Neuronal stem cell (in vitro differentiated cells): Measurements from ENCODE around the gene STK33.

Source experiments
- DNase-seq: peaks from one replicate; pipeline ENCODE4 v3.0.0-alpha.2; 2013; ENCODE audit warnings: low spot score
- H2AFZ ChIP-seq: one replicate; pipeline ENCODE4 v1.6.1; 2013; ENCODE audit warnings: mild to moderate bottlenecking, low read length, inconsistent platforms
- H2AK5ac ChIP-seq: 2 replicates; pipeline ENCODE4 v1.6.1; 2013; ENCODE audit warnings: low read depth, mild to moderate bottlenecking, inconsistent platforms, low read length, moderate library complexity, mixed read lengths
- H2BK120ac ChIP-seq: 2 replicates; pipeline ENCODE4 v1.6.1; 2013; ENCODE audit warnings: low read depth, mild to moderate bottlenecking, inconsistent platforms, low read length, moderate library complexity, mixed read lengths
- H2BK12ac ChIP-seq: one replicate; pipeline ENCODE4 v1.6.1; 2013; ENCODE audit warnings: low read length, inconsistent platforms
- H2BK15ac ChIP-seq: 2 replicates; pipeline ENCODE4 v1.6.1; 2013; ENCODE audit warnings: mild to moderate bottlenecking, low read length, inconsistent platforms, mixed read lengths
- H2BK5ac ChIP-seq: one replicate; pipeline ENCODE4 v1.6.1; 2013; ENCODE audit warnings: inconsistent platforms, mild to moderate bottlenecking, low read length, moderate library complexity
- H3K14ac ChIP-seq: one replicate; pipeline ENCODE4 v1.6.1; 2013; ENCODE audit warnings: low read length, inconsistent platforms
- H3K18ac ChIP-seq: 2 replicates; pipeline ENCODE4 v1.6.1; 2013; ENCODE audit warnings: low read length, inconsistent platforms
- H3K23ac ChIP-seq: 2 replicates; pipeline ENCODE4 v1.6.1; 2013; ENCODE audit warnings: low read depth, mild to moderate bottlenecking, mixed read lengths, low read length, inconsistent platforms; ENCODE audit not compliant: poor library complexity
- H3K27ac ChIP-seq: replicated peaks from 3 replicates; pipeline ENCODE4 v1.5.1; 2013; ENCODE audit warnings: low read length, inconsistent platforms
- H3K27me3 ChIP-seq, 3 experiments: 2 replicates each; pipeline ENCODE4 v1.6.1; 2013; ENCODE audit warnings: low read length in 3 of 3, mild to moderate bottlenecking in 2 of 3, inconsistent platforms in 1 of 3, low read depth in 1 of 3, mixed read lengths in 1 of 3, moderate library complexity in 1 of 3; ENCODE audit not compliant: control insufficient read depth in 3 of 3, insufficient read depth in 3 of 3
- H3K36me3 ChIP-seq, 2 donors: replicated peaks in 1 of 2; 2 replicates each; pipeline ENCODE4 v1.6.1; 2013; ENCODE audit warnings: low read length in 2 of 2; ENCODE audit not compliant: control insufficient read depth in 2 of 2, insufficient read depth in 2 of 2
- H3K4ac ChIP-seq: 2 replicates; pipeline ENCODE4 v1.6.1; 2013; ENCODE audit warnings: inconsistent platforms, mild to moderate bottlenecking, low read length, moderate library complexity
- H3K4me1 ChIP-seq, 2 donors: 1 replicate in 1 of 2; 2 replicates in 1 of 2; pipeline ENCODE4 v1.6.1; 2013; ENCODE audit warnings: low read length in 2 of 2, low read depth in 1 of 2; ENCODE audit not compliant: control insufficient read depth in 2 of 2, insufficient read depth in 1 of 2
- H3K4me2 ChIP-seq: one replicate; pipeline ENCODE4 v1.6.1; 2013; ENCODE audit warnings: mild to moderate bottlenecking, low read length, inconsistent platforms; ENCODE audit not compliant: insufficient read depth, poor library complexity, severe bottlenecking
- H3K4me3 ChIP-seq, 2 donors: 2 replicates each; pipeline ENCODE4 v1.5.1; 2013; ENCODE audit warnings: low read length in 2 of 2, mild to moderate bottlenecking in 2 of 2, inconsistent platforms in 1 of 2, moderate library complexity in 1 of 2
- H3K79me1 ChIP-seq: one replicate; pipeline ENCODE4 v1.6.1; 2013; ENCODE audit warnings: low read depth, mild to moderate bottlenecking, inconsistent platforms, low read length, moderate library complexity
- H3K9ac ChIP-seq: one replicate; pipeline ENCODE4 v1.6.1; 2013; ENCODE audit warnings: mild to moderate bottlenecking, low read depth, low read length, inconsistent platforms; ENCODE audit not compliant: poor library complexity
- H3K9me3 ChIP-seq, 2 donors: replicated peaks in 1 of 2; 2 replicates each; pipeline versions ENCODE3 to v1.6.1; 2013; ENCODE audit warnings: low read length in 2 of 2, mild to moderate bottlenecking in 2 of 2, inconsistent platforms in 1 of 2, low read depth in 1 of 2, mixed read lengths in 1 of 2, moderate library complexity in 1 of 2; ENCODE audit not compliant: control insufficient read depth in 2 of 2, insufficient read depth in 1 of 2
- H4K8ac ChIP-seq: one replicate; pipeline ENCODE4 v1.6.1; 2013; ENCODE audit warnings: low read depth, mild to moderate bottlenecking, inconsistent platforms, low read length, moderate library complexity
- H4K91ac ChIP-seq: one replicate; pipeline ENCODE4 v1.6.1; 2013; ENCODE audit warnings: low read length, low read depth, mild to moderate bottlenecking, inconsistent platforms; ENCODE audit not compliant: poor library complexity
- WGBS, 2 donors: extraction: QIAGEN DNeasy Blood & Tissue Kit; methylation state at CpG; one replicate each; pipeline ENCODE4 v1.1.7; 2013; ENCODE audit warnings: missing lambda C conversion rate in 2 of 2, mixed read lengths in 1 of 2; ENCODE audit not compliant: insufficient read length in 2 of 2, insufficient replicate concordance in 1 of 2; ENCODE audit errors: extremely low coverage in 2 of 2; 5-methylcytosine and 5-hydroxymethylcytosine counted together

Gene STK33

DNA sequence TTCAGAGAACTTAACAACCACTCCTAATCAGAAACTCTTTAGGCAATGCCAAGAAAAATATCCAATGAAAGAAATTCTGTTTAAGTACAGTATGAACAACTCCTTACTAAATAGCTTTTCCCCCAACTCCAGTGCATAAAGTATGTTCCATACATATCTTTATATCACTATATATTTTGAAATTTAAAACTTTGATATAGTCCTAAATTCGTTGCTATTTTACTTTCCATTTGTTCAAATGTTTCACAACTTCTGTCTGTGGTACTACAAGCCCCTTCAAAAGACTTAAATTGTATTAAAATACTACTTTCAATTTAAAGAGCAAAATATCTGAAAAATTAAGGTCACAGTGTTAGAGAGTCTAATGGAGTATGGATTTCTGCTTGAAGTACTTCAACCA is 52.6 kb downstream of the STK33 start:
- no peak overlapping the region for H2BK5ac ChIP-seq
- no peak overlapping the region for H2AFZ ChIP-seq
- H2AK5ac ChIP-seq, result no peak overlapping the region
- no peaks in the 10 kb centered on the region for H3K9me3 ChIP-seq
- no CpG with 5 or more reads among the region's 1 CpG for WGBS, 2 donors
- H2BK15ac ChIP-seq, result no peak overlapping the region
- no peak overlapping the region for H3K9ac ChIP-seq
- no peak for DNase-seq
- H2BK12ac ChIP-seq, result no peak overlapping the region
- H3K4me1 ChIP-seq, result no peaks in the 10 kb centered on the region
- H3K23ac ChIP-seq, result no peak overlapping the region
- no peak overlapping the region for H3K14ac ChIP-seq
- H3K36me3 ChIP-seq, result no peaks in the 10 kb centered on the region
- no peak overlapping the region for H4K91ac ChIP-seq
- H3K18ac ChIP-seq, result no peak overlapping the region
- H3K27me3 ChIP-seq, result no peaks in the 10 kb centered on the region
- no peak overlapping the region for H3K4ac ChIP-seq
- H3K4me3 ChIP-seq, result no peak overlapping the region
- H3K4me2 ChIP-seq, result no peak overlapping the region
- no peaks in the 10 kb centered on the region for H3K79me1 ChIP-seq
- H2BK120ac ChIP-seq, result no peak overlapping the region
- H3K27ac ChIP-seq, result no peak overlapping the region
- H4K8ac ChIP-seq, result no peak overlapping the region

- no peak overlapping the region for H2BK120ac ChIP-seq
- no peaks in the 10 kb centered on the region for H3K4me1 ChIP-seq
- no peak overlapping the region for H2AFZ ChIP-seq
- H4K8ac ChIP-seq, result no peak overlapping the region
- no peak overlapping the region for H3K27ac ChIP-seq
- no peak overlapping the region for H3K14ac ChIP-seq
- H3K27me3 ChIP-seq, result no peaks in the 10 kb centered on the region
- no peak overlapping the region for H4K91ac ChIP-seq
- no peak overlapping the region for H3K18ac ChIP-seq
- no peak overlapping the region for H3K23ac ChIP-seq
- H3K4me2 ChIP-seq, result no peak overlapping the region
- H2BK15ac ChIP-seq, result no peak overlapping the region
- no peak overlapping the region for H3K9ac ChIP-seq
- no peak overlapping the region for H3K4me3 ChIP-seq
- H3K9me3 ChIP-seq, result no peaks in the 10 kb centered on the region
- no CpG with 5 or more reads among the region's 4 CpGs for WGBS, 2 donors
- H2BK5ac ChIP-seq, result no peak overlapping the region
- DNase-seq, result no peak
- no peak overlapping the region for H2AK5ac ChIP-seq
- no peaks in the 10 kb centered on the region for H3K36me3 ChIP-seq
- no peak overlapping the region for H3K4ac ChIP-seq
- no peak overlapping the region for H2BK12ac ChIP-seq
- no peaks in the 10 kb centered on the region for H3K79me1 ChIP-seq
Observed at GRCh38 chr11:8533332-8533731, 60.7 kb downstream of the STK33 start.

DNA sequence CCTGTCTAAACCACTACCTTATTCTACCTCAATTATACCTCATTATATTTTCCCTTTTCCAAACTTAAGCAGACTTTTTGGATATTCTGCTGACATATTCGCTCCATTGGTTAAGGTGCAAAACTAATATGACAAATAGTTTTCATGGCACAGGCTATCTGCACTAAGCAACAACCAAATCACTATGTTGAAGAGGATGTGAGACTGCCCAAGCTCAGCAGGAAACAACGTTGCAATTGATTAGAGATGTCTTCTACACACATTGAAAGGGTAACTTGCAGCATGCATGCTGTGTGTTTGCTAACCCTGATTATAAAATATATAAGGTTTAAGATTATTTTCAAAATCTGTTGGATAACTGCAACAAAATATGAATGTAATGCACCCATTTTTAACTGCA is 61.6 kb downstream of the STK33 start:
- H3K4me1 ChIP-seq, result no peaks in the 10 kb centered on the region
- no peak overlapping the region for H3K23ac ChIP-seq
- H3K27ac ChIP-seq, result no peak overlapping the region
- no peaks in the 10 kb centered on the region for H3K36me3 ChIP-seq
- no peak overlapping the region for H3K9ac ChIP-seq
- H2BK15ac ChIP-seq, result no peak overlapping the region
- H2AK5ac ChIP-seq, result no peak overlapping the region
- no peak overlapping the region for H3K18ac ChIP-seq
- H3K79me1 ChIP-seq, result no peaks in the 10 kb centered on the region
- H2BK12ac ChIP-seq, result no peak overlapping the region
- DNase-seq, result no peak
- no peak overlapping the region for H3K14ac ChIP-seq
- H4K8ac ChIP-seq, result no peak overlapping the region
- H3K4me2 ChIP-seq, result no peak overlapping the region
- H2BK5ac ChIP-seq, result no peak overlapping the region
- no peak overlapping the region for H3K4ac ChIP-seq
- H2AFZ ChIP-seq, result no peak overlapping the region
- no peak overlapping the region for H2BK120ac ChIP-seq
- no peaks in the 10 kb centered on the region for H3K27me3 ChIP-seq
- no peak overlapping the region for H4K91ac ChIP-seq
- WGBS, 2 donors, result no CpG with 5 or more reads among the region's 2 CpGs
- no peaks in the 10 kb centered on the region for H3K9me3 ChIP-seq
- H3K4me3 ChIP-seq, result no peak overlapping the region

DNA sequence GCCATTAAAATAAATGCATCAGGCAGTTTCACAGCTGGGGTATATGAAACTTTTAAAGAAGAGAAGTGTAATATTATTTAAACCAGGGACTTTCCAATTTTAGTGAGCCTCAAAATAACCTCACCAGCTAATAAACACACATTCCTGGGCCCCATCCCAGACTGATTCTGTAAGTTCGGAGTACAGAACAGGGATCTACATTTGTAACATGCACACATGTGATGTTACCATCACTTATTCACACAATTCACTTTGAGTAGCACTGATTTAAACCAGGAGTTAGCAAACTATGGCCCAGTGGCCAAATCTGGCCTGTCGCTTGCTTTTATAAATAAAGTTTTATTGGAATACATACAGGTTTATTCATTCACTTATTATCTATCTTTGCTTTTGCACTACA is 62.0 kb downstream of the STK33 start:
- H3K79me1 ChIP-seq, result no peaks in the 10 kb centered on the region
- no peak overlapping the region for H3K14ac ChIP-seq
- H2BK15ac ChIP-seq, result no peak overlapping the region
- no peak overlapping the region for H3K4ac ChIP-seq
- H3K4me2 ChIP-seq, result no peak overlapping the region
- H2AFZ ChIP-seq, result no peak overlapping the region
- H3K4me3 ChIP-seq, result no peak overlapping the region
- no peak overlapping the region for H2BK5ac ChIP-seq
- H2BK12ac ChIP-seq, result no peak overlapping the region
- H2BK120ac ChIP-seq, result no peak overlapping the region
- H3K36me3 ChIP-seq, result no peaks in the 10 kb centered on the region
- no peak overlapping the region for H3K27ac ChIP-seq
- no peaks in the 10 kb centered on the region for H3K9me3 ChIP-seq
- H3K18ac ChIP-seq, result no peak overlapping the region
- DNase-seq, result no peak
- WGBS, 2 donors, result no CpG with 5 or more reads among the region's 2 CpGs
- H3K9ac ChIP-seq, result no peak overlapping the region
- H3K23ac ChIP-seq, result no peak overlapping the region
- H3K27me3 ChIP-seq, result no peaks in the 10 kb centered on the region
- no peaks in the 10 kb centered on the region for H3K4me1 ChIP-seq
- no peak overlapping the region for H4K8ac ChIP-seq
- no peak overlapping the region for H2AK5ac ChIP-seq
- no peak overlapping the region for H4K91ac ChIP-seq
